ENCODE measurements around the gene ASPHD1.

DNA sequence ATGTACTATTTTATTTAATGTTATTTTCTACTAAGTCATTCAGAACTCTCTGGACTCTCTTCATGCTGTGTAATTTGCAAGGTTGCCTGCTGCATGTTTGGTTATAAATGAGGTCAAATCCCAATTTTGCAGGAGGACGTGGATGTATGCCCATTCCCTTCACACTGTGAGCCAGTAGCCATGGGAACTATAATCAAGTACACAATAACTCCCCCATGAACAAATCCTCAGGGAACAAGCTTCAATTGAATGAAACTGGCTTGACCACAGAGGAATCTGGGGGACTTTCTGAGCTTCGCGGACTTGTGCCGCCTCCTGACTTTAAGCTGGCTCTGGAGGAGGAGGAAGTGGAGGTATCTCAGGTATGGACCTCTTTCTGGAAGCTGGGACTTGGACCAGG lies 40.4 kb downstream of the ASPHD1 start:
- TF ChIP-seq, protein P1, sequence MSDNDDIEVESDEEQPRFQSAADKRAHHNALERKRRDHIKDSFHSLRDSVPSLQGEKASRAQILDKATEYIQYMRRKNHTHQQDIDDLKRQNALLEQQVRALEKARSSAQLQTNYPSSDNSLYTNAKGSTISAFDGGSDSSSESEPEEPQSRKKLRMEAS (IDR thresholded peaks at IDR 0.05): no peak
- no peak for TF ChIP-seq POLR2AphosphoS5 (IDR thresholded peaks at IDR 0.05; ENCODE audit: low read depth, low read length)
- TF ChIP-seq, protein P2, sequence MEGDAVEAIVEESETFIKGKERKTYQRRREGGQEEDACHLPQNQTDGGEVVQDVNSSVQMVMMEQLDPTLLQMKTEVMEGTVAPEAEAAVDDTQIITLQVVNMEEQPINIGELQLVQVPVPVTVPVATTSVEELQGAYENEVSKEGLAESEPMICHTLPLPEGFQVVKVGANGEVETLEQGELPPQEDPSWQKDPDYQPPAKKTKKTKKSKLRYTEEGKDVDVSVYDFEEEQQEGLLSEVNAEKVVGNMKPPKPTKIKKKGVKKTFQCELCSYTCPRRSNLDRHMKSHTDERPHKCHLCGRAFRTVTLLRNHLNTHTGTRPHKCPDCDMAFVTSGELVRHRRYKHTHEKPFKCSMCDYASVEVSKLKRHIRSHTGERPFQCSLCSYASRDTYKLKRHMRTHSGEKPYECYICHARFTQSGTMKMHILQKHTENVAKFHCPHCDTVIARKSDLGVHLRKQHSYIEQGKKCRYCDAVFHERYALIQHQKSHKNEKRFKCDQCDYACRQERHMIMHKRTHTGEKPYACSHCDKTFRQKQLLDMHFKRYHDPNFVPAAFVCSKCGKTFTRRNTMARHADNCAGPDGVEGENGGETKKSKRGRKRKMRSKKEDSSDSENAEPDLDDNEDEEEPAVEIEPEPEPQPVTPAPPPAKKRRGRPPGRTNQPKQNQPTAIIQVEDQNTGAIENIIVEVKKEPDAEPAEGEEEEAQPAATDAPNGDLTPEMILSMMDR (IDR thresholded peaks at IDR 0.05; ENCODE audit: control extremely low read depth in 1 of 3, insufficient read depth in 1 of 3, low read depth in 1 of 3, low read length in 3 of 3): no peak
- TF ChIP-seq POLR2A (IDR thresholded peaks at IDR 0.05; ENCODE audit: control extremely low read depth in 1 of 2, low read depth in 2 of 2, low read length in 2 of 2): no peak
- no peak for TF ChIP-seq TAF1 (IDR thresholded peaks at IDR 0.05; ENCODE audit: low read depth, low read length)

Data from H1 (cell line).